GM10266 (cell line): Measurements from ENCODE around the gene CAPN1.

ENCODE experiments used
- DNase-seq: peaks from one replicate; pipeline ENCODE4 v3.0.0; 2012; ENCODE audit errors: extremely low spot score
- CTCF ChIP-seq: IDR thresholded peaks from 2 replicates; pipeline ENCODE4 v1.5.1; 2012; ENCODE audit warnings: mild to moderate bottlenecking, low read depth; ENCODE audit not compliant: control insufficient read depth, insufficient read depth; ENCODE audit errors: missing control alignments

The CAPN1 gene

DNA sequence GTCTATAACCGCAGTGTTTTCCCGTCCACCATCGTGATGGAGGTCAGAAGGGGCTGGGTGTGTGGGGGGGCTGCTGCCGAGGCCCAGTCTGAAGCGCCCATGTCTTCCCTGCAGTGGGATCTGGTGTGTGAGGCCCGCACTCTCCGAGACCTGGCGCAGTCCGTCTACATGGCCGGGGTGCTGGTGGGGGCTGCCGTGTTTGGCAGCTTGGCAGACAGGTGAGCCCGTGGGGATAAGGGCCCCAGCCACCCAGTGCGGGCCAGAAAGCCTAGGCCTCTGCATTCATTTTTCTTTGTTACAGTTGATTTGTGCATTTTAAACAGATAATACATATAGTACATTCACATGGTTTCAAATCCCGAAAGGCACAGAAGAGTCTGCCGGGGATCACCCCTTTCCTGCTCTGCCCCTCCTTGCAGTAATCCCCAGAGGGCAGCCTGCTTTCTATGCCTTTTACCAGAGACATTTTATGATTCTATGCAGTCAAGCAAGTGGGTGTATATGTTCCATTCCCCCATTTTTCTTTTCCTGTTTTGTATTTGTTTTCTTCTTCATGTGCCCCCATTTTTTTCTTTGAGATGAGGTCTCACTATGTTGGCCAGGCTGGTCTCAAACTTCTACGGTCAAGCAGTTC, 32.6 kb downstream of the CAPN1 start:
- no peak for TF ChIP-seq CTCF
- peak; percentile 7 for DNase-seq

DNA sequence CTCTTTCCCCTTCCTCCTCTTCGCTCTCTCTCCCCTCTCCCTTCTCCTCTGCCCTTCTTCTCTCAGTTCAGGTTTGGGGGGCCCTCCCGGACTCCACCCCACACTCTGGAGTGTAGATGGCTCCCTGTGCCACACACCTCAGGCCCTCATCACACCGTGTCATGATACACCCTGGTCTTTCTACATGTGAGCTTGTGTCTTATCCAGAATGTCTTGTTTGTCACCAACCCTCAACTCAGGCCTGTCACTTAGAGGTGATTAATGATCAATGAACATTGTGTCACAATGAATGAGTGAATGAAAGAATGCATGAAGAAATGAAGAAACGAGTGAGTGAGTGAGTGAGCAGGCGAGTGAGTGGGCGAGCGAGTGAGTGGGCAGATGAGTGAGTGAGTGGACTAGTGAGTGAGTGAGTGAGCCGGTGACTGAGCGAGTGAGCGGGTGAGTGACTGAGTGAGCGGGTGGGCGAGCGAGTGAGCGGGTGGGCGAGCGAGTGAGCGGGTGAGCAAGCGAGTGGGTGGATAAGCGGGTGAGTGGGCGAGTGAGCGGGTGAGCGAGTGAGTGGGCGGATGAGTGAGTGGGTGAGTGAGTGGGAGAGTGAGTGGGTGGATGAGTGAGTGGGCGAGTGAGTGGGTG, 33.8 kb downstream of the CAPN1 start:
- TF ChIP-seq CTCF = no peak

GRCh38 chr11:65216830-65217229, 35.1 kb downstream of the CAPN1 start:
- peak; percentile 9 for DNase-seq
- TF ChIP-seq CTCF = no peak

More for the DNA sequence above, 33.8 kb downstream of the CAPN1 start:
- DNase-seq = peak; percentile 22

DNA sequence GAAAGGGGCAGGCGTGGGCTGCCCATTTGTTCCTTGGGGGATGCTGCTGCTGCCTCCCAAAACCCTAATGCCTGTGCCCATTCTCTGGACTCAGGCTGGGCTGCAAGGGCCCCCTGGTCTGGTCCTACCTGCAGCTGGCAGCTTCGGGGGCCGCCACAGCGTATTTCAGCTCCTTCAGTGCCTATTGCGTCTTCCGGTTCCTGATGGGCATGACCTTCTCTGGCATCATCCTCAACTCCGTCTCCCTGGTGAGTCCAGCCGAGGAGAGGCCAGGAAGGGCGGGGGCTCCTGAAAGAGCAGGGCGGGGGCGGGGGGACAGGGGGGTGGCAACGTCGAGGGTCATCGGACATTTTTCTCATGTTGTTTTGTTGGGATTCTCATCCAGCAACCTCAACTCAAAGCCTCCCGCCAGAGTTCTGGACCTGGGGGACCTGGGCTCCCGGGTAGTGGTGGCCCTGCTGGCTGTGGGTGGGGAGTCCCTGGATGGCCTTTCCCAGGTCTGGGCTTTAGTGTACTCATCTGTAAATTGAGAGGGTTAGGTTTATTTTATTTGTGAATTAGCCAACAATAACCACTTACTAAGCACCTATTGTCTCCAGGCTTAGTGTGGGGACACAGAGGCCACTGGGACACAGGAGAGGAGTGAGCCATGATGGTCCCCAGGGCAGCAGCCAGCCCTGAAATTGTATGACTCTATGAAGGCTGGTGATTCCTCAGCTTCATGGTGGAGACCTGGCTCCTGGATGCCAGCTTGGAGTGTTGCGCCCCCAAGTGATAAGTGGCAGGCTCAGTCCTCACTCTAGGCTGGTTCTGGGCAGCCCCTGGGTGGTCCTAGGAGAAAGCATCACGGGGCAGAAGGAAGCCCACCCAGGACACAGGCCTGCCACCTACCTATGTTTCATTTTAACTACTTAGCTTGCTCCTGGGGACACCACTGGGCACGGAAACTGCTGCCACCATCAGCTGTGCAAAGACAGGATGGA, 36.0 kb downstream of the CAPN1 start:
- peak; percentile 4 for DNase-seq
- no peak for TF ChIP-seq CTCF

GRCh38 chr11:65218446-65218845, 36.7 kb downstream of the CAPN1 start:
- DNase-seq = peak; percentile 3
- no peak for TF ChIP-seq CTCF

DNA sequence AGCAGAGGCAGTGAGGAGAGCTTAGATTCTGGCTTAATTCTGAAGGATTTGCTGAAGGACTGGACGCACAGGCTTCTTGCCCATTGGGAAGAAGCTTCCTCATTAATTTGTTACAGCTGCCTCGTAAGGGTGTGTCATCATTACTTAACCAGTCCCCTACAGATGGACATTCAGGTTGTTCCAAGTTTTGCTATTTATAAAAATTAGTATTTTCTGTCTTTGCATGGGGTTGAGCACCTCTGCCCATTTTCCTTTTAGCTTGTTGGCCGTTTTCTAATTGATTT, 38.1 kb downstream of the CAPN1 start:
- DNase-seq = no peak
- no peak for TF ChIP-seq CTCF
